ENCODE results near the gene MICAL2. TPM values are rescaled to one million over a fixed set of nuclear protein-coding genes. Genes with fewer than 3 reads are reported as not detected.
A peak's percentile ranks its signal among the peaks of the same experiment; 100 is the strongest.

MICAL2 gene
- total RNA-seq, 1 experiment from 2014 or later: 83.0 TPM

DNA sequence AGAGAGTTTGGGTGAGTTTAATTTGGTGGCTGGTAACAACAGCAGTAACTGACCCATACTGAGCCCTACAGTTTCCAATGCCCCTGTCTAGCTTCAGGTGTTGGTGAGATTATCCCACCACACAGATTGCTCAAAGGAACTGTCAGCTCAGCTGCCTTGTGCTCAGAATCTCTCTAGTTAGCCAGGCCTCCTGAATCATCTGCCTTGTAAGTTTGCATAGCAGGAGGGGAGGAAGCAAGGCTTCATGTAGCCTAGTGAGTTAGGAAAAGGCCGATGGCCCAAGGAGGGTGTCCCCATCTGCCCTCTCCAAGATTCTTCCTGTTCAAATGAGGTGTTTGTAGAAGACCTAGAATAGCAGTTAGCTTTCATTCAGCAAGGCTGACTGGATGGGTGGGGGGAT is 74.3 kb downstream of the MICAL2 start:
- peak; percentile 39 for DNase-seq (ENCODE audit: low read depth)

- no peak for DNase-seq (ENCODE audit: low read depth)
Observed at GRCh38 chr11:12185106-12185690, 74.8 kb downstream of the MICAL2 start.

GRCh38 chr11:12185914-12186313 is 75.5 kb downstream of the MICAL2 start:
- peak; percentile 64 for DNase-seq (ENCODE audit: low read depth)

- DNase-seq (ENCODE audit: low read depth): no peak
Observed at GRCh38 chr11:12186701-12187100, 76.3 kb downstream of the MICAL2 start.

- DNase-seq (ENCODE audit: low read depth): peak; percentile 86
Observed at GRCh38 chr11:12187399-12187798, 77.0 kb downstream of the MICAL2 start.

DNA sequence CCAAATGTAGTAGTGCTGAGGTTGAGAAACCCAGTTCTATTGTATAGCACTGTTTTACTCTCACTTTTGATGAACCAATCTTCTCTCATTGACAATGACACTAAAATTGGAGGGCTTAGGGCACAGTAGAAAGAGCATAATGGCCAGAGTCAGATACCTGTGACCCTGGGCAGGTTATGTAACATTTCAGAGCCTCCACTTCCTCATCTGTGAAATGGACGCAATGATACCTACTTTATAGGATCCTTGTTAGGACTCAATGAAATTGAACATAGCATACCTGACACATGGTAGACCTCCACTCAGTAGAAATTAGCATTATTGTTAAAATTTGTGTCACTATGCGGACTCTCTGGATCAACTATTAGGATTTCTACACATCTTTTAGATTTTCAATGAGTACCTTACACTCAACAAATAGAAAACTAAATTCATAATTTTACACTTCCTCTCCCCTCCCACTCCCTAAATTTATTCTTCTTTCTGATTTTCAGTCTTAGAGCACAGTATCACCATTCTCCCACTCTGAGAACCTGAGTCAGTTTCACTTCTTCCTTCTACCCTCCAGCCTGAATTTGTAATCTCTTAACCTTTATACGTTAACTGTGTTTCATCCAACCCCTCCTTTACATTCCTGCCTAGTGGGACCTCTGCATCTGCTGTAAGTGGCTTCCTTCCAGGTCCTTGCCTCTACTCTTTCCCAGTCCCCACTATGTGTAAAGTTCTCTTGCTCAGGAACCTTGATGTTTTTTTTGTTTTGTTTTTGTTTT is 78.3 kb downstream of the MICAL2 start:
- DNase-seq (ENCODE audit: low read depth): no peak

DNA sequence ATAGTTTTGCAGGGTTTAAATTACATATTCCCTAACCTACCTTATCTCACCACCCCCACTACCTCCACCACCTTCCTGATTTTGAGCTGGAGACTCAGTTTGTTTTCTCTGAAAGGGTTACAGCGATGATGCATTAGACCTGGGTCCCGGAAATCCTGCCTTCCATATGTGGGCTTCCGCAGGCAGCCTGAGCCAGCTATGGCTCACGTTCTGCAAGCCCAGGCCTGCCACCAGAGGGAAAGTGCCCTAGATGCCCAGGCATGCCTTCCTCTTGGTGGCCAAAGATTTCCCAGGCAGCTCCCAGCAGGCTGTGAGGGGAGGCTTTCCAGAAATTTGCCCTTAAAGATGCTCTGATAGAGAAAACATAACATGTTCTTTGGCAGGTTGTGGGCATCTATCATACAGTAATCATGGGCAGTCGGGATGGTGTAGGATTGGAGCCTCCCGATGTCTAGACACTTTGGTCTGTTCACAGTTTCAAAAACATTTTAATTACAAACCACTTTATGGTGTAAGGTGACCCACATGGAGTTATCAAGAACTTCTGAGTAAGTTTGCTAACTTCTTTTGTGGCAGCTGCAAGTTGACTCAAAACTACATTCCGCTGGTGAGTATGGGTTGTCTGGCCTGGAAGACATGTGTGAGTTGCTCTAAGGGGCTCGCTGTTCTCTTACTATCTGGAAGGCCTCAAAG is 79.3 kb downstream of the MICAL2 start:
- peak; percentile 77 for DNase-seq (ENCODE audit: low read depth)

GRCh38 chr11:12190511-12190910 is 80.1 kb downstream of the MICAL2 start:
- DNase-seq (ENCODE audit: low read depth): no peak

DNA sequence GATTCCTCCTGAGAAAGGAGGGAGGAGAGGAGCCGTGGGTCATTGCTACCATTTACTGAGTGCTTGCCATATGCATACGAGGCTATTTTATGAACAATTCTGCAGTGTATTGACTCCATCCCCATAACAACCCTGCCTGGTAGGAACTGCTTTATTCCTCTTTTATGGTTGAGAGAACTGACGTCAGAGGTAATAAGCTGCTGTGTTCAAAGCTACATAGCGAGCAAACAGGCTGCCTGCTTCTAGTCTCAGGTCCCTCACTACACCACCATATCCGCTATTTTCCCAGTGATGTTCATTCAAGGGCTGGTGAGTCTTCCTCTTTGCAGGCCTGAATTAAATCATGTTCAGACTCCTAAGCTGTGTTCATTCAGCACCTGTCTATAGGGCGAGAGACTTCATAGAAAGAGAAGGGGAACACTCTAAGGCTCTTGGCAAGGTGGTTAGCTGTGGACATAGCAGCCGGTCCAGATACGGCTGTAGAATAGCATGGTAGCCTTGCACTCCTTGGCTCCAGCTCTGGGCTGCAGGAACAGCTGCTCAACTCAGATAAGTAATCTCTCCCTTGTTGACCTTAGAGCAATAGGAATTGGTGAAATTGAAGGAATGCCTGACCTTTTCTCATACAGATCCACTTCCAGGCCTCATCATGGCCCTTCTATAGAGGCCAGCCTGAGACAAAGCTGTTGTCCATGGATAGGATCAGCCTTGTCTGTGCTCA is 82.6 kb downstream of the MICAL2 start:
- no peak for DNase-seq (ENCODE audit: low read depth)

GRCh38 chr11:12193515-12194336 is 83.3 kb downstream of the MICAL2 start:
- no peak for DNase-seq (ENCODE audit: low read depth)

DNA sequence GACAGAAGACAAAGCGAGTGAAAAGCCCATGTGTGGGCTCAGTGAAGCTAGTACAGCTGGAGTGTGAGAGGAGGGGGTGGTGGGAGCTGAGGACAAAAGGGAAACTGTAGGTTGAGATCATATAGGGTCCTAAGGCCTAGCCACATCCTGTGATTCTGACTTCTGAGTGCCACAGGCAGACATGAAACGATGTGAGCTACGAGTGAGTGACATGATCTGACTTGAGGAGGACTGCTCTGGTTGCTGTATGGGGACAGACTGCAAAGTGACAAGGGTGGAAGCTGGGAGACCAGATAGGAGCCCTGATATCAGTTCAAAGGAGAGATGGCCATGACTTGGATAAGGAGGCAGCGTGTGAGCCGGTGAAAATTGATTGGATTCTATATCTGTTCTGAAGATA is 85.4 kb downstream of the MICAL2 start:
- no peak for DNase-seq (ENCODE audit: low read depth)

GRCh38 chr11:12196308-12196707 is 85.9 kb downstream of the MICAL2 start:
- DNase-seq (ENCODE audit: low read depth): no peak

GRCh38 chr11:12196872-12197271 is 86.5 kb downstream of the MICAL2 start:
- no peak for DNase-seq (ENCODE audit: low read depth)

DNA sequence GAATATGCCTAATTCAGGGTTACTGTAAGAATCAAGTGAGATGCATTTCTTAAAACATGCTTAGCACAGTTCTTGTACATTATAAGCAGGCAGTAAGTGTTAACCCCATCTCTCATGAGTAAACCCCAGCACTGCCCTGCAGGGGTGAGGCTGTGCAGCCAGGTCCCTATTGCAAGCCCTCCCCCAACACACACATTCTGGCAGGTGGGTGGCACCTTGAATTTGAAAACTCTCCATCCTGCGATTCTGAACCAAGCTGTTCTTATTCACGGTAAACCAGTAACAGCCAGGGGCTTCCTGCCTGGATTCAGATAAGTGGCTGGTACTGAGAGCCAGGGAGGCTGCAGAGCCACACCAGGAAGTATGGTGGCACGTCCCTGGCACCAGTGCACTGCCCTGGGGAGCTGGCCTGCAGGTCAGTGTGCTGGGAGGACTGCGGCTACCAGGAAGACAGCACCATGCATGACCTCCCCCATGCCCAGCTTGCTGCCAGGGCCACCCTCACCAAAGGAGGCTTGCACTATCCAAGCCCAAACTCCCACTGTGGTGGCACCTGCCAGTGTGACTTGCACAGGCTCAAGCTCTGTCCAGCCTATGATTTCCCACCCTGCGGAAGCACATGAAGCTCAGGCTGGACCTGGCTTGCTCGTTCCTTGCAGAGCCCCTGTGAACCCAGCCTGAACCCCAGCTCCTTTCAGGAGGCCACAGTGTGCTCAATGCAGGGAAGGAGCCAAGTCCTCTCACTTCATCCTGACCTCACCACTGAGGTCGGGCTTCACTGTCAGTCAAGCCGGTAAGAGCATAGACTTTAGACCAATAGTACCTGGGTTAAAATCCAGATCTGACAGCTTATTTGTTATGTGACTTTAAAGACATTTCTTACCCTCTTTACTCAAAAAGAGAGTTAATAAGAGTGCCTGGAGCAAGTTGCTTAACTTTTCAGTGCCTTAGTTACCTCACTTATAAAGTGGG is 88.1 kb downstream of the MICAL2 start:
- DNase-seq (ENCODE audit: low read depth): no peak

GRCh38 chr11:12199231-12199948 is 89.0 kb downstream of the MICAL2 start:
- no peak for DNase-seq (ENCODE audit: low read depth)

- DNase-seq (ENCODE audit: low read depth): peak; percentile 71
Observed at GRCh38 chr11:12200279-12200990, 90.0 kb downstream of the MICAL2 start.

- peak; percentile 59 for DNase-seq (ENCODE audit: low read depth)
Observed at GRCh38 chr11:12200991-12201985, 90.9 kb downstream of the MICAL2 start.
